SHP77 treated with DMSO at 0.1 percent for 48 hours (cell line): ENCODE data around the gene EIF4EBP3.
A peak's percentile ranks its signal among the peaks of the same experiment; 100 is the strongest.

Source experiments
- DNase-seq: peaks from one replicate; lab custom pipeline; 2025; lab: John Stamatoyannopoulos, UW

The EIF4EBP3 gene

DNA sequence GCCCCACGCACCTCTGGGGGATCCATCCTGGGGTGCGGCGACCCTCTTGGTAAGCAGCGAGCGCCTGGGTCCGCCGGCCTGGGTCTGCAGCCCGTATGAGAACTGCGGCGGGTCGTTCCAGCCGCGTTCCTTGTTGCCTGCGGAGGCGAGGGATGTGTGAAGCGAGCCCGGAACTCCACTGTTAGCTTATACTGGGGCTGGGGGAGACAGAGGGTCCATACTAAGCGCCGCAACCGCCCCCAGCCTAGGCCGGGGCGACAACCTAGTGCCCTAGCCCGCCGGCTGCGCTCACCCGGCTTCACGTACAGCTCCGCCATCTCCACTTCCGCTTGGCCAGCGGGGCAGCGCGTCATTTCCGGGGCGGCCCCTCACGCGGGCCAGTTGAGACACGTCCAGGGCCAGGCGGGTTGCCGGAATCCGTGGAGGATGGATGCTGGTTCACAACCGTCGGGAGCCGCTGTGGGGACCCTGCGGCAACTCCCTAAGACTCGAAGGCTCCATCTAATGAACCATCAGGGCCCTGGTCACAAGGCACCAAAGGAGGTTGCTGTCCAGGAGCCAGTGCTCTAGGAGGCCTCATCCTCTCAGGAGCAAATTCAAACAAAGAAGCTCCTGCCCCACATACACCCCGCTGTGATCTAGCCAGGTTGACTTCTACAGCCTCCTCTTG is 9.8 kb downstream of the EIF4EBP3 start, which contains the start of gene SRA1:
Gene SRA1, minus strand, starts transcription at position 338 of the 670 bp plus-strand sequence. Its CDS starts 21 bp downstream, at position 317.
- peak; percentile 89 for DNase-seq

DNA sequence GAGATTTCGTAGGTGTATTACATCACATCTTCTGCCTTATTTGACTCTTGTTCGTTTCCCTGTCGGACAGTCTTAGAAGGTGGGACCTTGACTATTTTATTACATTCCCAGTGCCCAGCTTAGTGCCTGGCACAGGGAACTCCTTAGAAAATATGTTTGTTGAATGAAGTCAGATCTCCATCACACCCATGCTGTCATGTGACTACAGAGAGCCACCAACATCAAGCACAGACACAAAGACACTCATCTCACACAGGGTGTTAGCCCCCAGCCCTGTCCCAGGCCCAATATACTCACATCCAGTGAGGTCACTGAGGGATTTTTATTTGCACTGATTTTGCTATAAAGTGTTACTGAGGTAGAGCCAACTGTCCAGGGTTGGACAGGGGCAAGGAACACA is 10.5 kb downstream of the EIF4EBP3 start:
- DNase-seq = no peak

DNA sequence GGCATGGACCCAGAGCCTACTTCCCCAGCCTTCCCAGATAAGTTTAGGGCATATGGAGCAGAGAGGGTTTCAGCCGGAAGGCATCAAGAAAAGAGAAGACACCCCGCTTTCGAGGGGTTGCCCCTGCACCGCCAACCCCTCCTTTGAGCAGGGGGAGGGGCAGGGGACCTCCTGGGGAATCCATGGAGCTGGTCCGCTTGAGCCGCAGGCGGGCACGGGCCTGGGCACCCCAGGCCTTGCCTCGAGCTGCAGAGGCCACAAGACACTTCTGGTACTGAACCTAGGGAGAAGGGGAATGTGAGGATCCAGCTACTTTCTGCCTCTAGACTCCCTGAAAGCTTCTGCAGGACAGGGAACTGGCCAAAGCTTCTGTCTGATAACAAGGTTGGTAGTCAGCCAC is 11.1 kb downstream of the EIF4EBP3 start:
- no peak for DNase-seq

DNA sequence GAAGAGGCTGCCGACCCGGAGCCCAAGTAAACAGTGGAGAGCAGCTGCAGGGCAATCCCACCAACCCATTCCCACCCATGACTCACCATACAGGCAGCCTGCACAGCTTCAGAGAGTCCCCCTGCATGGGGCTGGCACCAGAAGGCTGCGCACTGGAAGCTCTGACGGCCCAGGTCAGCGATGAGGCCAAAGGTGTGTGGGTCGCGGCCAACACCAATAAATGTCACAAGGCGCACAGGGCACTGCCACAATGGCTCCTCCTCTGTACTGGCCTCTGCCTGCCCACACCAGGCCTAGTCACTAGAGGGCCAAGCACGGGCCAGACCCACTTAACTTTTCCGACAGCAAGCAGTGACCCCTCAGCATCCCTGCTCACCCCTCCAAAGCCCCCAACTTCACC is 12.8 kb downstream of the EIF4EBP3 start:
- DNase-seq = no peak

DNA sequence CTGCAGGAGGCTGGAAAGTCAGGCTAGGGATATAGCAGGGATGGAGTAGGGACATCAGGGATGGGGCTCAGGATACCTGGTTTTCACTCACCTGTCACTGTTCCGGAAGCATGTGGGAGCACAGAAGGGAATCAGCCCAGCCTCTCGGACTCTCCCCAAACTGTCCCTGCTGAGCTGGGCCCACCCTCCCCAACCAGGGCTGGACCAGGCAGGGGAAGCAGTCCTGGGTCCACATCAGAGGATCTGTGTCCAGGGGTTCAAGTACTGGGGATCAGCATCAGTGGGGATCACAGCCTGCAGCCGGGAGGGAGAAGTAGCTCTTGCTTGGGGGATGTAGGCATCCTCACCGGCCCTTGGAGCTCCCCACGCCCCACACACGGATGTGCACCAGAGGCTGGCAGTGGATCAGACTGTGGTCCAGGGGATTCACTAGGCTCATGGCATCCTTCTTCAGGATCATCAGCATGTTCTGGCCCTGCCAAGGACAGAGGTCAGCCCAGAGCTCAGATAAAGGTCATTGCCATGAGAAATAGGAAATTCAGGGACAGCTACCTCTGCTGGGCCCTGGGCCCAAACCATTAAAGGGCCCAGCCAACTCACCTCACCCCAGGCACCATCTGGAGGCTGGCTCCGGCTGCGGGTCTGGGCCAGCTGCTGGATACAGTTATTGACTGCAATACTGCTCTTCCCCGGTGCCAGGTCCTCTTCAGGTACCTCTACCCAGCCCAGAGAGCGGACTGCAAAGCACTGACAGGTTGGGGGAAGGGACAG is 14.5 kb downstream of the EIF4EBP3 start:
- no peak for DNase-seq

DNA sequence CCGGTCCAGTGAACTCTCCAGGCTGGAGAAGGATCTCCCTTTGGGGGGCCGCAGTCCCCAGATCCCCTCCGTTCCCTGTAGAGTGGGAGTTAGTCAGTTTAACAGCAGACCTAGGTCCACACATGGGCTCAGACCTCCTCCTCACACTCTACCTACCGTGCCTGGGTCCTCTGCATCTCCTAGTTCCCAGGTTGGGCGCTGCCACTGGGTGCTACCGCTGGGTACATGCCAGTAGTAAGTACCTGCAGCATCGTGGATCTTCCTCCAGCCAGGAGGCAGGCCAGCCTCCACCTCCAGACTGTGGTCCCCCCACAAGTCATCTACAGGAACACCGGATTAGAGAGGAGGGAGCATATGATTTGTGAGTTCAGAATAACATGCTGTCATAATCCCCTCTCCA is 16.1 kb downstream of the EIF4EBP3 start:
- no peak for DNase-seq

DNA sequence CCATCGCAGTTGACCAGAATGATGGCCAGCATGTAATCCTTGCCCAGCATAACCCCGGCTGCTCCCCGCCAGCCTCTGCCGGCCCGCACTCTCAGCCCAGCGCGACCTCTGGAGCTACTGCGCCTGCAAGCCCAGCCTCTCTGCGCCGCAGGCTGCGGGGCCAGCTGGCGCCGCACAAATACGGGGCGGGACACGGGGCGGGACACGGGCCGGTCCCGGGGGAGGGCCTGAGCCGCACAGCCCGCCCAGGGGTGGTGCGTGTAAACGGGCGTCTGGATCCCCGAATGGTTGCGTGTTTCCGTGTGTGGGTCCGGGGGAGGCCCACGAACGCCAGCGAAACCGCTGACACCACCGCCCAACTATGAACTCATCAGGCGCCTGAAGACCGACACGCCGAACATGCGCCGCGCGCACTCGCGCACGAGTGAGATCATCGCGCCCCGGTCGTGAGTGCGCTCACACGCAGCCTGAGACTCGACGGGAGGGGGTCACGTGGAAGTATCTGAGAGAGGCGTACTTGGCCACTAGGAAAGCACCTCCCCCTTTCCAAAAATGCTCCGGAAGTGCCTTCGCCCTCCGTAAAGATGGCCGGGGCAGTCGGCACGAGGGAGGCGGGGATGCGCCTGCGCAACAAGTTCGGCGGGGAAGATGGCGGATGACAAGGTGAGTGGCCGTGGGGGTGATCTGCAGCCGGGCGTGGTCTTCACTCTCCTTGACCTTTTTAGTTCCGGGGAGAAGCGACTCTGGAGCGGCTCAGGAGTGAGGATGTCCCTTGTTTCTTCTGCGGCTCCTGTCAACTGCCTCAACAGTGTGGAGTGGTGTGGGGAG is 16.9 kb downstream of the EIF4EBP3 start, which contains the start of the genes APBB3 and SLC35A4:
Gene APBB3, minus strand, starts transcription at position 403 of the 828 bp plus-strand sequence. Its CDS starts 353 bp downstream, at position 50.
Gene SLC35A4, plus strand, starts transcription at position 633 of the 828 bp plus-strand sequence. CDS start 2,342 bp downstream, outside the sequence.
- peak; percentile 98 for DNase-seq

DNA sequence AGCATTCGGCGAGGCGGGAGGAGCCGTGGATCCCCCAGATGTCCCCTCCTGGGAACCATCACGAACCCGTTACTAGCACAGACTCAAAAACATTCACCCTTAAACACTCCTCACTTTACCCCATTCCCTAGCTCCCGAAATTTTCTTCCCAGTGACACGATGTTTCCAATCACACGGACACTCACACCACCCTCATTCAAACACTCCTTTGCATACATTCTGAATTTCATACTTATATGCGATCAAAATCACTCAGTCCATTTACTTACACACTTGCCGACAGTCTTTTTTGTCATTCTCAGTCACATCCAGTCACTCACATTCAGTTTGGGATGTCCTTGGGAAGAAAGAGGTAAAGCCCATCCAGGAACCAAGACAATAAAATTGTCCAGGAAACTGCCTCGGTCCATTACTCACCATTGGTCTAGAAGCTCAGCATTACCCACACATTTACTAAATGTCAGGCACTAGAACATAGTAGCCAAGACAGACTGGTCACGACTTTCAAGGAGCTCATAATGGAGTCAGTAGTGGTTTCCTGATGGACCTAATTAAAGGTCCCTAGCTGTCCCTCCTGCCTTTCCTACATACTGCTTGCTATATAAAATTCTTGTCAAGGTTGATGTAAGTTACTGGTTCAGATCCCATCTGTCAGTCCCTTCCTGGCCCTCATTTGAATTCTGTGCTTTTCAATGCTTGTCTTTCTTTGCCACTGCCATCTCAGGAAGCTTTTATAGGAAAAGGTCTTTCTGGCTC is 17.7 kb downstream of the EIF4EBP3 start:
- DNase-seq = no peak

DNA sequence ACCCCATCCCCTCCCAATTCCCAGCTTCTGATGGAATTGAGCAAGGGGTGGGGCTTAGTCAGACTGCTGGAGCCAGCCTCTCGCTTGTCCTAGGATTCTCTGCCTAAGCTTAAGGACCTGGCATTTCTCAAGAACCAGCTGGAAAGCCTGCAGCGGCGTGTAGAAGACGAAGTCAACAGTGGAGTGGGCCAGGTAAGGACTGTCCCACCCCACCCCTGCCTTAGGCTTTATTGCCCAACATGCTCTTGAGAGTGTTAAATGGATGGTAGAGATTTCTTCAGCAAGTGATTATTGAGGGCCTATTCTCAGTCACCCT is 18.3 kb downstream of the EIF4EBP3 start:
- DNase-seq = no peak

DNA sequence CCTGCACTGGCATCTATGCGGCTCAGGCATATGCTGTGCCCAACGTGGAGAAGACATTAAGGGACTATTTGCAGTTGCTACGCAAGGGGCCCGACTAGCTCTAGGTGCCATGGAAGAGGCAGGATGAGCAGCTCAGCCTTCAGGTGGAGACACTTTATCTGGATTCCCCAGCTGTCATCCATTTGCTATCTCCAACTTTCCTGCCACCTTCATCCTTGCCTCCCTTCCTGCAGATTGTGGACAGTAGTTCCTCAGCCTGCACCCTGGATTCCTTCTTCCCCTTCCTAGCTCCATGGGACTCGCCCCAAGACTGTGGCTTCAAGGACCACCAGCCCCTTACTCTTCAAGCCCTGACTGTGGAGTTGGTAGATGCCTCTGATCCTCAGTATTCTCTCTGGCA is 19.2 kb downstream of the EIF4EBP3 start:
- DNase-seq = no peak

DNA sequence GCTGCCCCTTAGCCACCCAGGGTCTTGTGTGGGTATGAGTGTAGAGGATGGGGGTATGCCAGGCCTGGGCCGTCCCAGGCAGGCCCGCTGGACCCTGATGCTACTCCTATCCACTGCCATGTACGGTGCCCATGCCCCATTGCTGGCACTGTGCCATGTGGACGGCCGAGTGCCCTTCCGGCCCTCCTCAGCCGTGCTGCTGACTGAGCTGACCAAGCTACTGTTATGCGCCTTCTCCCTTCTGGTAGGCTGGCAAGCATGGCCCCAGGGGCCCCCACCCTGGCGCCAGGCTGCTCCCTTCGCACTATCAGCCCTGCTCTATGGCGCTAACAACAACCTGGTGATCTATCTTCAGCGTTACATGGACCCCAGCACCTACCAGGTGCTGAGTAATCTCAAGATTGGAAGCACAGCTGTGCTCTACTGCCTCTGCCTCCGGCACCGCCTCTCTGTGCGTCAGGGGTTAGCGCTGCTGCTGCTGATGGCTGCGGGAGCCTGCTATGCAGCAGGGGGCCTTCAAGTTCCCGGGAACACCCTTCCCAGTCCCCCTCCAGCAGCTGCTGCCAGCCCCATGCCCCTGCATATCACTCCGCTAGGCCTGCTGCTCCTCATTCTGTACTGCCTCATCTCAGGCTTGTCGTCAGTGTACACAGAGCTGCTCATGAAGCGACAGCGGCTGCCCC is 19.8 kb downstream of the EIF4EBP3 start:
- no peak for DNase-seq

DNA sequence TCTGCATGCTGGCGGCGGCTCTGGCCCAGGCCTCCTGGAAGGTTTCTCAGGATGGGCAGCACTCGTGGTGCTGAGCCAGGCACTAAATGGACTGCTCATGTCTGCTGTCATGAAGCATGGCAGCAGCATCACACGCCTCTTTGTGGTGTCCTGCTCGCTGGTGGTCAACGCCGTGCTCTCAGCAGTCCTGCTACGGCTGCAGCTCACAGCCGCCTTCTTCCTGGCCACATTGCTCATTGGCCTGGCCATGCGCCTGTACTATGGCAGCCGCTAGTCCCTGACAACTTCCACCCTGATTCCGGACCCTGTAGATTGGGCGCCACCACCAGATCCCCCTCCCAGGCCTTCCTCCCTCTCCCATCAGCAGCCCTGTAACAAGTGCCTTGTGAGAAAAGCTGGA is 20.4 kb downstream of the EIF4EBP3 start:
- no peak for DNase-seq

DNA sequence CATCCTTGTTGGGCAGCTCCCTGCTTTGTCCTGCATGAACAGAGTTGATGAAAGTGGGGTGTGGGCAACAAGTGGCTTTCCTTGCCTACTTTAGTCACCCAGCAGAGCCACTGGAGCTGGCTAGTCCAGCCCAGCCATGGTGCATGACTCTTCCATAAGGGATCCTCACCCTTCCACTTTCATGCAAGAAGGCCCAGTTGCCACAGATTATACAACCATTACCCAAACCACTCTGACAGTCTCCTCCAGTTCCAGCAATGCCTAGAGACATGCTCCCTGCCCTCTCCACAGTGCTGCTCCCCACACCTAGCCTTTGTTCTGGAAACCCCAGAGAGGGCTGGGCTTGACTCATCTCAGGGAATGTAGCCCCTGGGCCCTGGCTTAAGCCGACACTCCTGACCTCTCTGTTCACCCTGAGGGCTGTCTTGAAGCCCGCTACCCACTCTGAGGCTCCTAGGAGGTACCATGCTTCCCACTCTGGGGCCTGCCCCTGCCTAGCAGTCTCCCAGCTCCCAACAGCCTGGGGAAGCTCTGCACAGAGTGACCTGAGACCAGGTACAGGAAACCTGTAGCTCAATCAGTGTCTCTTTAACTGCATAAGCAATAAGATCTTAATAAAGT is 21.1 kb downstream of the EIF4EBP3 start:
- no peak for DNase-seq

DNA sequence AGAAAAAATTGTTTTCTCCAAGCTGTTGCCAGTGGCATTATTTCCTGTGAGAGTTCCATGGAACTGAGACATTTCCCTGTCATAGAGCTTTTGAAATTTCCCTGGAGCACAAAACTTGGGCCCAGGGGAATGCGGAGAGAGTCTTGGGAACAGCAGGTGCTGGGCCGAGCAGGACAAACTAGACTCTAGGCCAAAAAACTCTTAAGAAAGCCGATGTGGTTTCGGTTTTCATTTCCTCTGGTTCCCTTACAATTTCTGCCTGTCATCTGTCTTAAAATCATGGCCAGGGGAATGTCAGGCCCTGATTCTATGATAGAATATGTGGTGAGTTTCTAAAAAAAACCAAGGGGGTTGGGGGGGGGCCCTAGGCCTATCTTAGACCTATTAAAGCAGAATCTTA is 21.7 kb downstream of the EIF4EBP3 start:
- no peak for DNase-seq

DNA sequence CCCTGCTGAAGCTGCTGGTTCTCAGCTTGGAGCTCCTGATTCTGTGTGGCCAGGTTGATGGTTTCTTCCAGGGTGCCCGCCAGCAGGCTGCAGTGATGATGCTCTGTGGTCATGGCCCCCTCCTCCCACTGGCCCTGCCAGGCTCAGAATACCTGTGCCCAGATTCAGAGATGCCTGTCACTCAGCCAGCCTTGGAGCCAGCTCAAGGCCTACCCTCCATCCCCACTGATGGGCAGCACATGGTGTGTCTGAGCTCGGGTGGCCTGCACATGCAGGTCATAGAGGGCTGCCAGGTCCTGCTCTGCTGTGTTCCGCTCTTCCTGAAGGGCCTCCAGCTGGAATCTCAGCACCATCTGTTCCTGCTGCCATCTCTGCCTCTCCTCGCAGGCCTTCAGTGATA is 22.6 kb downstream of the EIF4EBP3 start:
- DNase-seq = no peak

DNA sequence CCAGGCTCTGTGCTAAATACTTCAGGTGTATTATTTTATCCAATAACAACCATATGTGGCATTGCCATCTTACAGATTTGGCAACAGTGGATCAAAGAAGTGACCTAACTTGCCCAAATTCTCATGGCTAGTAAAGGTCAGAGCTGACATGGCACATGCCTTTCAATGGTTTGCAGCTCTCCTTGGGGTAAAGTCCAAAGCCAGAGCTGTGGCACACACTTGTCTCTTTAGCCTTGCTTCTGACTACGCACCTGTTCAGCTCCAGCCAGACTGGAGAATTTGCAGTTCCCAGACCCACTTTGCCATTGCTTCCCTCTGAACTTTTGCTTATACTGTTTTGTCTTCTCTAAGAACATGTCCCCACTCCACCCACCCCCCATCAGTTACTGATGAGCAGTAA is 23.0 kb downstream of the EIF4EBP3 start:
- DNase-seq = no peak

DNA sequence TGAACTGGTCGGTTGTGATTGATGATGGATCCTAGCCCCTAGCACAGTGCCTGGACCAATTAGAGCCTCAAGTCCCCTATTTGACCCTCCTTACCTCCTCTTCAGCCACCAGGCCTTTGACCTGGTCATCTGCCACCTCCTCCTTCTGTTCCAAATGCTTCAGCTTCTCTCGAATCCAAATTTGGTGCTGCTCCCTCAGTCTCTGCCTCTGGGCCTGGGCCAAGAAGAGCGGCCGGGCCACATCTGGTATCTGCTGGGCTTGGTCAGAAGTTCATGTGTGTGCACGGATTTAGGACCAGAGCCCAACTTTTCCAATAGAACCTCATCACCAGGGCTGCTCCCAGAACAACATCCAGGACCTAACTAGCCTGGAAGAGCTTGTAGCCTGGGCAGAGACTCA is 23.6 kb downstream of the EIF4EBP3 start:
- DNase-seq = no peak

DNA sequence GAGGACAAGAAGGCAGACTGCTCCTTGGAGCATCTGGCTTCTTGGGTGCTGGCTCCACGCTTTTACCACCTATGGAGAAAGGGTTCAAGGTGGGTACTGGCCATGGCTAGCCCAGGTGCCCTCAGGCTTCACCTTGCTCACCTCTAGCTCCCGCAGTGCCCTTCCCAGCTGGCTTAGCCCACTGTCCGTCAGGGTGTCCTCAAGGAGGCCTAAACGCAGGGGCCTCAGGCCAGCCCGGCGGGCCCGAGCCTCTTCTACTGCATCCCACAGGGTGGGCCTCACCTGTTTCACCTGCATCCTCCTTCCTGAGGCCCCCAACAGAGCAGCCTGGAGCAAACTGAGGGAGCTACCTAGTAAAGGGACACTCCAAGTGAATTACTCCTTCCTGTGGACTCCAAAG is 26.2 kb downstream of the EIF4EBP3 start:
- DNase-seq = no peak

DNA sequence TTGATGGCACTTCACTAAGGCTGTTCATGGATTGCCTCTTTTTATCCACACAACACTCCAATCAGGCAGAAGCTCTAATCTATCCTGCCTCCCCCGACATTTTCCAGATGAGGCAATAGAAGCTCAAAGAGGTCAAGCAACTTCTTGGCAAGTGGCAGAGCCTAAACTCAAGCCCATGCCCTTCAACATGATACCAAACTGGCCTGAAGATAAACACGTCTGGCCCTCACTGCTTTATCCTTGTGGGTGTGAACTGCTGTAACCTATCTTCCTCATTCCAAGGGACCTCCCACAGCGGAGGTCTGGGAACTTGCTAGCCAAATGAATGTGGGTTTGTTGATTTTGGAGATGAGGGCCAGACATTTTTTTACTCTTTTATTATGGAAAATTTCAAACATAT is 26.7 kb downstream of the EIF4EBP3 start:
- no peak for DNase-seq

DNA sequence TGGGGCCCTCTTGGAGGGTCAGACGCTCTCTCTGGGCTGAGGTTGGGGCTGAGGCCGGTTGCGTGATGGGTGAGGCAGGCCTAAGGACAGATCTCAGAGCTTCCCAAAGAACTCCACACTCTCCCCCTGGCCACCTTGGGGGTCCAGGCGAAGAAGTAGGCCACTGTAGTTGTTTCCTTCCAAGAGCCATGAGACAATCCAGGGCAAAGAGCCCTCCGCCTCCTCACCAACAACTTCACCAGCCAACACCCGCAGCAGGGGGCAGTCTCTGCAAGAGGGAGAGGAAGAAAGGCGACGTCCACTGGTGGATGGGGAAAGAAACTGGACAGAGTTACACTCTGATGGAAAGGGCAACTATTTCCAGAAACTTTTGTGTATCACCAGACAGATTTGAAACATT is 27.8 kb downstream of the EIF4EBP3 start:
- no peak for DNase-seq

DNA sequence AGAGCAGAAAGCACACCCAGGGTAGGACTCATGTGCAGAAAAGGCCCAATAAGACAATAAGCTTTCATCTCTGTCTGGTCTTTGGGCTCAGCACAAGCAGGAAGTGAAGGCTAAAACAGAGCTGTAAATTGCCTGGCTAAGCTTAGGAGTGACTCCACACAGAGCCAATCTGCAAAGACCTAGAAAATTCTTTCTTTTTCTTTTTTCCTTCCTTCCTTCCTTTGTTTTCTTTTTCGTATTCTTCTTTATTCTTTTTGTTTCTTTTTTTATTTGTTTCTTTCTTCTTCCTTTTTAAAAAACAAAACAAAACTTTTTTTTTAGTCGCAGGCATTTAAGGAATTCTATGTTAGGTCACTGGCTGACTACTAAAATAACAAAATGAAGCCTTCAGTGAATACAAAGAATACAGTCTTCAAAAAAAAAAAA is 29.3 kb downstream of the EIF4EBP3 start:
- no peak for DNase-seq
